Endothelial cell of umbilical vein (primary cell): ENCODE results near the gene MED4. TPM values are rescaled to one million over a fixed set of nuclear protein-coding genes. Genes with fewer than 3 reads are reported as not detected.

Experiments
- BruUV-seq: library from RNA; stranded (reverse); fragments of 400-500 nt; replicated peaks from 2 replicates; lab custom pipeline; 2021; lab: Mats Ljungman, UMichigan
- CTCF ChIA-PET: fragments of 300-600, 350-600 bp; sonication (Branson Sonifier 250); formaldehyde crosslinking; loops from one replicate; lab custom pipeline; 2021; ENCODE audit warnings: antibody characterized with exemption, inconsistent platforms; lab: Charles Lee
- POLR2A ChIA-PET: fragments of 300-600, 350-600 bp; sonication (Branson Sonifier 250); formaldehyde crosslinking; loops from one replicate; lab custom pipeline; 2021; ENCODE audit warnings: antibody characterized with exemption, inconsistent platforms; lab: Charles Lee
- DNase-seq: peaks from one replicate; pipeline ENCODE4 v3.0.0-alpha.2; 2011; ENCODE audit warnings: low read depth, low spot score
- FAIRE-seq: peaks from 2 replicates; lab custom pipeline; 2011; peaks lifted over from hg19 to GRCh38; lab: Jason Lieb, UNC
- H2AFZ ChIP-seq: 2 replicates; pipeline ENCODE4 v1.6.0; 2012; ENCODE audit warnings: low read depth, low read length, control low read depth, inconsistent platforms
- H3K27ac ChIP-seq: 2 replicates; pipeline ENCODE4 v1.5.1; 2011; ENCODE audit warnings: low read depth, mild to moderate bottlenecking, control low read depth, low read length, moderate library complexity; ENCODE audit not compliant: insufficient read depth
- H3K27me3 ChIP-seq, 2 experiments: 2 replicates each; pipeline versions ENCODE4 v1.6.0 to v1.6.1; 2011; ENCODE audit warnings: low read length in 2 of 2, mixed read lengths in 1 of 2; ENCODE audit not compliant: control insufficient read depth in 2 of 2, insufficient read depth in 2 of 2
- H3K36me3 ChIP-seq, 2 experiments: 2 replicates in 1 of 2; 3 replicates in 1 of 2; pipeline ENCODE4 v1.5.1; 2011; ENCODE audit warnings: low read length in 2 of 2, mild to moderate bottlenecking in 1 of 2, moderate library complexity in 1 of 2; ENCODE audit not compliant: control insufficient read depth in 2 of 2, insufficient read depth in 2 of 2; ENCODE audit errors: extremely low read depth in 1 of 2
- H3K4me1 ChIP-seq: 3 replicates; pipeline ENCODE4 v1.5.1; 2011; ENCODE audit warnings: mild to moderate bottlenecking, low read length; ENCODE audit not compliant: control insufficient read depth, insufficient read depth; ENCODE audit errors: extremely low read depth
- H3K4me2 ChIP-seq: 2 replicates; pipeline ENCODE4 v1.6.1; 2011; ENCODE audit warnings: low read length, control low read depth, mixed read lengths; ENCODE audit not compliant: insufficient read depth
- H3K4me3 ChIP-seq, 3 experiments: fragments of 200-600 bp in 1 of 3; sonication (generic), shearing (Covaris generic) in 1 of 3; replicated peaks in 1 of 3; 2 replicates each; pipeline ENCODE4 v1.5.1; 2011 to 2016; ENCODE audit warnings: control low read depth in 3 of 3, low read length in 3 of 3, mild to moderate bottlenecking in 2 of 3, inconsistent platforms in 1 of 3, low read depth in 1 of 3, moderate library complexity in 1 of 3; ENCODE audit not compliant: insufficient read depth in 1 of 3
- H3K79me2 ChIP-seq: 2 replicates; pipeline ENCODE4 v1.6.0; 2012; ENCODE audit warnings: low read length, inconsistent platforms; ENCODE audit not compliant: control insufficient read depth, insufficient read depth
- H3K9ac ChIP-seq: replicated peaks from 2 replicates; pipeline ENCODE3; 2011; ENCODE audit warnings: low read length, control low read depth; ENCODE audit not compliant: insufficient read depth; ENCODE audit errors: extremely low read depth
- H3K9me1 ChIP-seq: replicated peaks from 3 replicates; pipeline ENCODE4 v1.6.0; 2011; ENCODE audit warnings: mild to moderate bottlenecking, low read length; ENCODE audit not compliant: control insufficient read depth, insufficient read depth; ENCODE audit errors: extremely low read depth
- H3K9me3 ChIP-seq: replicated peaks from 2 replicates; pipeline ENCODE4 v1.5.1; 2012; ENCODE audit warnings: low read length, inconsistent platforms; ENCODE audit not compliant: control insufficient read depth, insufficient read depth
- H4K20me1 ChIP-seq: replicated peaks from 2 replicates; pipeline ENCODE3; 2011; ENCODE audit warnings: mild to moderate bottlenecking, low read length; ENCODE audit not compliant: control insufficient read depth, insufficient read depth; ENCODE audit errors: extremely low read depth
- EZH2 ChIP-seq: IDR thresholded peaks from 2 replicates; pipeline ENCODE4 v1.6.1; 2012; ENCODE audit warnings: borderline replicate concordance, low read depth, mild to moderate bottlenecking, moderate library complexity, low read length, inconsistent platforms; ENCODE audit not compliant: severe bottlenecking
- FOS ChIP-seq: IDR thresholded peaks from 2 replicates; pipeline ENCODE4 v1.6.1; 2011; ENCODE audit warnings: mild to moderate bottlenecking, low read length, moderate library complexity, borderline replicate concordance; ENCODE audit not compliant: insufficient read depth
- GATA2 ChIP-seq: IDR thresholded peaks from 2 replicates; pipeline ENCODE4 v1.7.0; 2011; ENCODE audit warnings: low read depth, mild to moderate bottlenecking, moderate library complexity, mixed read lengths, low read length; ENCODE audit not compliant: insufficient read length, insufficient read depth
- JUN ChIP-seq: IDR thresholded peaks from 2 replicates; pipeline ENCODE4 v1.6.1; 2011; ENCODE audit warnings: borderline replicate concordance, low read depth; ENCODE audit not compliant: insufficient read length, insufficient read depth
- MYC ChIP-seq: IDR thresholded peaks from one replicate; pipeline ENCODE4 v1.6.1; 2011; ENCODE audit warnings: mild to moderate bottlenecking, low read depth, low read length
- POLR2A ChIP-seq: IDR thresholded peaks from 2 replicates; pipeline ENCODE4 v1.6.1; 2012; ENCODE audit warnings: low read depth, mild to moderate bottlenecking, control low read depth, low read length
- POLR2AphosphoS5 ChIP-seq: IDR thresholded peaks from 2 replicates; pipeline ENCODE4 v1.6.1; 2012; ENCODE audit warnings: low read depth, mild to moderate bottlenecking, control low read depth, low read length, moderate library complexity; ENCODE audit not compliant: insufficient read depth
- dilution Hi-C: fragments of 300-500 bp; cut with MboI; formaldehyde crosslinking; loops from one replicate; pipeline ENCODE4 v1.15.0; 2019; ENCODE audit warnings: low sequenced_read_pairs; ENCODE audit not compliant: extremely low pct_ligation_motif_present
- intact Hi-C: fragments of 100-400 bp; cut with micrococcal nuclease; formaldehyde crosslinking; loops from one replicate; pipeline ENCODE4 v1.10.0; 2022
- polyA plus RNA-seq, 4 experiments: library from polyadenylated mRNA; depleted of rRNA in 3 of 4; stranded (reverse) in 3 of 4; unstranded in 1 of 4; fragments of >200 nt; gene quantifications; 2 replicates each; pipeline versions ENCODE4 v1.2.1 to v1.2.3, GENCODE V29; 2011 to 2012; ENCODE audit warnings: missing spikeins in 1 of 4
- total RNA-seq: library from RNA; stranded (reverse); gene quantifications from 2 replicates; pipeline ENCODE4 v1.2.3, GENCODE V29; 2021
- TF ChIP-seq, protein P1 (sequence below), 2 donors: IDR thresholded peaks; 1 replicate in 1 of 2; 2 replicates in 1 of 2; pipeline ENCODE4 v1.5.1; 2011; ENCODE audit warnings: low read length in 2 of 2, mild to moderate bottlenecking in 2 of 2, moderate library complexity in 2 of 2, control low read depth in 1 of 2, inconsistent platforms in 1 of 2, low read depth in 1 of 2; ENCODE audit not compliant: insufficient read depth in 1 of 2; ENCODE audit errors: extremely low read depth in 1 of 2
- TF ChIP-seq, protein P2 (sequence below): IDR thresholded peaks from 2 replicates; pipeline ENCODE4 v1.6.1; 2011; ENCODE audit not compliant: insufficient read depth, insufficient read length

MED4 gene
- total and polyA plus RNA-seq, 2 donors (not counting 3 experiments of a cell fraction or from before 2014, with no cell fraction given) = 21.9 to 43.3 TPM

DNA sequence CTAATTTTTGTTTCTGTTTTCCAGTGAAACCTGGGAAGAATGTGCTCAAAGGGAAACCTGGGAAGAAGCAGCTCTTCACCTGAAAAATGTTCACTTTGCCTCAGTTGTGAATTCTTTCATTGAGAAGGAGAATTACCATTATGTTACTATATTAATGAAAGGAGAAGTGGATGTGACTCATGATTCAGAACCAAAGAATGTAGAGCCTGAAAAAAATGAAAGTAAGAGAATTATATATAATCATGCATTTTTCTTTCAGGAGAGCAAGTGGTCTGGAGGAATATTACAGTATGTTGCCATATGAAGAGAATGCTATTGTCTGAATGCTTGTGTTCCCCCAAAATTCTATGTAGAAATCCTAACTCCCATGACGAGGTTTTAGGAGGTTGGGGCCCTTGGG, 54.0 kb downstream of the MED4 start:
- Histone ChIP-seq H3K36me3 (peaks cover 2 to 3% of the 10 kb centered on the region in 2 experiments), H2AFZ (no peak overlapping the region), H3K4me2 (no peak overlapping the region), H3K79me2 (peaks cover 4% of the 10 kb centered on the region), H3K9me1 (no peaks in the 10 kb centered on the region), H4K20me1 (no peaks in the 10 kb centered on the region), H3K4me1 (peaks cover 28% of the 10 kb centered on the region), H3K27me3 (no peaks in the 10 kb centered on the region), H3K9me3 (no peaks in the 10 kb centered on the region), H3K9ac (no peak overlapping the region), H3K4me3 (no peak overlapping the region), H3K27ac (no peak overlapping the region)
- BruUV-seq = no TSS peak
- ChIA-PET CTCF (no interaction called here), POLR2A (interaction anchor here (0.9 kb wide), 1 partner anchor 38 kb away, joined by 3 read pairs; no protein-coding TSS in a partner anchor)
- no peak for TF ChIP-seq MYC
- no peak for TF ChIP-seq FOS
- TF ChIP-seq JUN = no peak
- TF ChIP-seq EZH2 = no peak
- TF ChIP-seq POLR2A = no peak
- TF ChIP-seq, protein P1, sequence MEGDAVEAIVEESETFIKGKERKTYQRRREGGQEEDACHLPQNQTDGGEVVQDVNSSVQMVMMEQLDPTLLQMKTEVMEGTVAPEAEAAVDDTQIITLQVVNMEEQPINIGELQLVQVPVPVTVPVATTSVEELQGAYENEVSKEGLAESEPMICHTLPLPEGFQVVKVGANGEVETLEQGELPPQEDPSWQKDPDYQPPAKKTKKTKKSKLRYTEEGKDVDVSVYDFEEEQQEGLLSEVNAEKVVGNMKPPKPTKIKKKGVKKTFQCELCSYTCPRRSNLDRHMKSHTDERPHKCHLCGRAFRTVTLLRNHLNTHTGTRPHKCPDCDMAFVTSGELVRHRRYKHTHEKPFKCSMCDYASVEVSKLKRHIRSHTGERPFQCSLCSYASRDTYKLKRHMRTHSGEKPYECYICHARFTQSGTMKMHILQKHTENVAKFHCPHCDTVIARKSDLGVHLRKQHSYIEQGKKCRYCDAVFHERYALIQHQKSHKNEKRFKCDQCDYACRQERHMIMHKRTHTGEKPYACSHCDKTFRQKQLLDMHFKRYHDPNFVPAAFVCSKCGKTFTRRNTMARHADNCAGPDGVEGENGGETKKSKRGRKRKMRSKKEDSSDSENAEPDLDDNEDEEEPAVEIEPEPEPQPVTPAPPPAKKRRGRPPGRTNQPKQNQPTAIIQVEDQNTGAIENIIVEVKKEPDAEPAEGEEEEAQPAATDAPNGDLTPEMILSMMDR (IDR thresholded peaks at IDR 0.05; ENCODE audit: extremely low read depth in 1 of 2, insufficient read depth in 1 of 2, low read depth in 1 of 2, low read length in 2 of 2) = no peak
- no peak for TF ChIP-seq POLR2AphosphoS5
- no peak for TF ChIP-seq GATA2
- TF ChIP-seq, protein P2, sequence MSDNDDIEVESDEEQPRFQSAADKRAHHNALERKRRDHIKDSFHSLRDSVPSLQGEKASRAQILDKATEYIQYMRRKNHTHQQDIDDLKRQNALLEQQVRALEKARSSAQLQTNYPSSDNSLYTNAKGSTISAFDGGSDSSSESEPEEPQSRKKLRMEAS = no peak
- dilution Hi-C loops = no loop called here
- DNase-seq (no peak), FAIRE-seq (no peak)
- intact Hi-C loops = no loop called here
